Omental fat pad (tissue), 4 donors: ENCODE data around the gene GUCA2A. TPM values are rescaled to one million over a fixed set of nuclear protein-coding genes. Genes with fewer than 3 reads are reported as not detected.

ENCODE experiments used
- ATAC-seq: fragments of 150-250 bp; one replicate; pipeline ENCODE4 v1.9.1; 2016; ENCODE audit warnings: mild to moderate bottlenecking, moderate library complexity; ENCODE audit not compliant: low FRiP score
- DNase-seq: peaks from one replicate; pipeline ENCODE4 v3.0.0-alpha.2; 2019; ENCODE audit warnings: low spot score
- total RNA-seq, 4 donors: library from RNA; depleted of rRNA; stranded (reverse); fragments of >200 nt; gene quantifications; one replicate each; pipeline ENCODE4 v1.1.0, GENCODE V29; 2016
- TF ChIP-seq, protein P1 (sequence below), 3 donors: fragments of 450-650 bp; IDR thresholded peaks; one replicate each; pipeline ENCODE4 v1.5.1; 2016 to 2017; ENCODE audit warnings: antibody characterized with exemption in 3 of 3, mild to moderate bottlenecking in 3 of 3, moderate library complexity in 2 of 3

GUCA2A gene
- total RNA-seq, 4 donors from 2014 or later: not detected

DNA sequence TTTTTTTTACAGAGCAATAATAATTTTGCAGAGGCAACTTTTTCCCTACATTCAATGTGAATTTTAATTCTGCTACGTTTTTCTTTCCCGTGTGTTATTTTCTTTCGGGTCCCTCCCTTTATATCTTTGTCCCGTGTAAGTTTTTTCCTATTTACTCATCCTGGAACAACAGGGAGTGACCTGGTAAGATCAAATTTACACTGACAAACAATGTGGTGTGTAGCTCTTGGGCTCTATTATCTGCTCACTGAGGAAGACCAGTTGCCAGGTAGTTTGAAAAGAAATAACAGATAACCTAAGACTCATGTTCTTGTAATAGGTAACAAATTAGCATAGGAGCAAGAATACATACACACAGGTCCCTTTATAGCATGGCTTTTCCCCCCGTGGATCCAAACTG lies 33.7 kb upstream of the GUCA2A start:
- TF ChIP-seq, protein P1, sequence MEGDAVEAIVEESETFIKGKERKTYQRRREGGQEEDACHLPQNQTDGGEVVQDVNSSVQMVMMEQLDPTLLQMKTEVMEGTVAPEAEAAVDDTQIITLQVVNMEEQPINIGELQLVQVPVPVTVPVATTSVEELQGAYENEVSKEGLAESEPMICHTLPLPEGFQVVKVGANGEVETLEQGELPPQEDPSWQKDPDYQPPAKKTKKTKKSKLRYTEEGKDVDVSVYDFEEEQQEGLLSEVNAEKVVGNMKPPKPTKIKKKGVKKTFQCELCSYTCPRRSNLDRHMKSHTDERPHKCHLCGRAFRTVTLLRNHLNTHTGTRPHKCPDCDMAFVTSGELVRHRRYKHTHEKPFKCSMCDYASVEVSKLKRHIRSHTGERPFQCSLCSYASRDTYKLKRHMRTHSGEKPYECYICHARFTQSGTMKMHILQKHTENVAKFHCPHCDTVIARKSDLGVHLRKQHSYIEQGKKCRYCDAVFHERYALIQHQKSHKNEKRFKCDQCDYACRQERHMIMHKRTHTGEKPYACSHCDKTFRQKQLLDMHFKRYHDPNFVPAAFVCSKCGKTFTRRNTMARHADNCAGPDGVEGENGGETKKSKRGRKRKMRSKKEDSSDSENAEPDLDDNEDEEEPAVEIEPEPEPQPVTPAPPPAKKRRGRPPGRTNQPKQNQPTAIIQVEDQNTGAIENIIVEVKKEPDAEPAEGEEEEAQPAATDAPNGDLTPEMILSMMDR (IDR thresholded peaks at IDR 0.05): no peak
- ATAC-seq (no peak), DNase-seq (no peak)

DNA sequence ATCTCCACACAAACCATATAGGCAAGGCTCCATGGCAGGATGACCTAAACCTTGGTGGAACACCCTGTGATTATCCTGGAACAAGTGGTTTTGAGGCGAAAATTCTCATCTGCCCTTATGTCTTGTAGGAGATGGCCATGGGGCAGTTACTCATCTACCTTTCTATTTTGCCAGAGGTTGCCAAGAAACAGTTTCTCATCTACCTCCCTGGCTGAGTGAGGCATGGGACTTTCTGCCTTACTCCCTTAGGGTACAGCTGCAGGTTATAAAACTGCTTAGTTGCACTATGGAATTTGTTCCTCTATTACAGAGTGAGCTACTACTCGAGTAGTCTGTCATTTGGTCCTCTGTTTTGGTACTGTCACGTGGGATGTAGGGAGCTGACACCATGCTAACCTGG lies 31.3 kb upstream of the GUCA2A start:
- TF ChIP-seq, protein P1 (IDR thresholded peaks at IDR 0.05): no peak

DNA sequence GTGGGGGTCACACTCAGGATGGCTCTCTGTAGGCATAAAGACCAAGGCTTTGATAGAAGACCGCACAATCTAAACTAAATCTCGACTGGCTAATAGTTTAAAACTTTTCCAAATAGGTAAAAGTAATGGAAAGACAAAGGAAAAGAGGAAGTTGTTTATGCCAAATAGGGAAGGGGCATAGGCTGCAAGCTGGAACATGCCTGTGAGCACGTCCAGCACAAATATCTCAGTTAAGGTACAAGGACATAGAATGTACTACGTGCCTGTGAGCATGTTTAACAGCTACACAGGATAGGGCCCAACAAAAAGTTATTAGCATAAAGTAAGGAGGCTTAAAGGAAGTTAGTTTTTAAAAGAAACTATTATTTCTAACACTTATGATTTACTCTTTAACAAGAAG lies 27.6 kb upstream of the GUCA2A start:
- ATAC-seq (no peak), DNase-seq (no peak)
- TF ChIP-seq, protein P1 (IDR thresholded peaks at IDR 0.05): no peak

More for the DNA sequence above, 31.3 kb upstream of the GUCA2A start:
- ATAC-seq: no peak
- DNase-seq: no peak

DNA sequence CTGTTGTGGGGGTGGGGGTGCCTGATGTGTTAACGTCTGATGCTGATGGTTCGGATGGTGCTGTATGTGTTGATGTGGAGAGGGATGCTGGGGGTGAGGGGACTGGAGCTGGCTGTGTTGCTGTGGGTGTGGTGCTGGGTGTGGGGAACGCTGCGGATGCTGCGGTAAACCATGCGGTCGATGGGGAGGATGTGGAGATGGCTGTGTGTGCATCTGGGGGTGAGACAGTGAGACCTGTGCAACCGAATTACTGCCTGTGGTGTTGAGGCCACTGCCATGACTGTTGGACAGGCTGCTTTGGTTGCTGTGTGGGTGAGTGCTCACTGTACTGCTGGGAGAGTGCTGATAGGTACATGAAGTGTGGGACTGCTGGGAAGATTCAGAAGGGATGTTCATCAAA lies 26.8 kb upstream of the GUCA2A start:
- TF ChIP-seq, protein P1 (IDR thresholded peaks at IDR 0.05): no peak
- ATAC-seq: no peak
- no peak for DNase-seq

DNA sequence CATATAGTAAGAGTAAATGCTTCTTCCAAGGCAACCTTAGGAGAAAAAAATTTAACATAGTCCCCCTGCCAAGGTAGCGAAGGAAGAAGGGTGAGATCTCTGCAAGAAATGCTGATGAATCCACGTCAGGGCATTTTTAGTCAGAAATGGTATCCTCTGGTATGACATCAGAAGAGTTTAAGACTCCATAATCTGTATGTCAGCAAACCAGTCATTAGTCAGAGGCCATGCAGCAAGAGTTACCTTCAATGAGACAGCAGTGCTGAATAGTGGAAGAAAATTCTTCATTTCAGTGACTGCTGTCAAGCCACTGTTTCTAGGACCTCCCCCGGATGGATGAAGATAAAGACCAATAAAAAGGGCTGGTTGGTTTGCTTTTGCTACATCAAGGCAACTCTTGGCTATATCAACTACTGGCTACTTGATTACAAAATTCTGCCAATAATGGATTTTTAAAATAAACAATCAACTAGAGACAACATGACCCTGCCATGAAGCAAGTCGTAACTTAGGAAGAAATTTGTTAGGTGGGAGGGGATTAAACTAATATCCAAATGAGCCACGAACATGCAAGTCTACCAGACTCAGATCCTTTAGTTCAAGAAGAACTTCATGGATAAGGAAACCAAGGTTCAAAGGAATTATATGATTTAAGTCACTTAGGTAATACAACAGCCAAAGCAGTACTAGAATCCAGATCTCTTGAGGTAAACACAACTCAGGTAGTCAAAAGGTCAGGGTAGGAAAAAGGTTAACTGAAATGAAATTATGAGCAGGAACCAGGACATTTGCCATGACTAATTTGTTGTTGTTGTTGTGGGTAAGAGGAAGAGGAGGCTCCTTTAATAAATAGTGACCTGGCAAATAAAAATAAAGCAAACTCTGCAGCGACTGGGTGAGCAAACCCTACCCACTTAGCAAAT lies 25.6 kb upstream of the GUCA2A start:
- TF ChIP-seq, protein P1 (IDR thresholded peaks at IDR 0.05): no peak
- no peak for DNase-seq
- no peak for ATAC-seq

DNA sequence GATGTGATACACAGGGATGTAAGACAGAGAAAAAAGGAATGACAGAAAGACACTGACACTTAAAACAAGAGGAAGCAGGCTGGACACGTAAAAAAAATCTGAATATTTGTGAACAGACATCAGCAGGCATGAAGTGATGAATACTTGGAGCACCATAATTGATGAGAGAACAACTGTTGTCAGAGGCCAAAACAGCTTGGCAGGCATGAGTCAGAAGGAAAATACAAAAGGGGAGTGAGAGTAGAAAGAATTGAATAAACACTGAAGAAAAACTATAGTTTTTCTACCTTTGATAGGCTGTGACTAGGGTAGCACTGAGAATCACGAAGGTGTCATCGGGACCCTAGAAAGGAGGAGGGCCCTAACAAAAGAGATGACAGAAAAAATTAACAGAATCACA lies 21.6 kb upstream of the GUCA2A start:
- no peak for ATAC-seq
- TF ChIP-seq, protein P1 (IDR thresholded peaks at IDR 0.05): no peak

DNA sequence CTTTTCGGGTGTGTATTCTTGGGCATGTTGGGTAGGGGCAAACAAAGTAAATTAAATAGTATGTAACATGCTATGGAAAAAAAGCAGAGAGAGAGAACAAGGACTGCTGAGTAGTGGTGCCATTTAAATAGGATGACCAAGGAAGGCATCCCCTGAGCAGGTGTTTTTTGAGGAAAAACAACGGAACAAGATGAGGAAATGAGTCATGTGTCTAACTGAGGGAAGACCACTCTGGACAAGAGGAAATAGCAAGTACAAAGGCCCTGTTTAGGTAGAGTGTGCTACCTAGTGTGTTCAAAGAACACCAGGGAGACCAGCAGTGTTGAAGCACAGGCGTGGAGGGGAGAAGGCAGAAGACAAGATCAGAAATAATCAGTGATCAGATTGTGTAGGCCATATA lies 20.1 kb upstream of the GUCA2A start:
- no peak for DNase-seq

More for the DNA sequence above, 21.6 kb upstream of the GUCA2A start:
- no peak for DNase-seq

More for the DNA sequence above, 20.1 kb upstream of the GUCA2A start:
- TF ChIP-seq, protein P1 (IDR thresholded peaks at IDR 0.05): no peak
- ATAC-seq: no peak
